Pancreas (tissue), 10 donors: ENCODE data around the gene ADGRG6. TPM values are rescaled to one million over a fixed set of nuclear protein-coding genes. Genes with fewer than 3 reads are reported as not detected.

Experiments used
- ATAC-seq, 4 donors: fragments of 200-7000 bp; cut with Tn5 transposase; one replicate each; pipeline versions ENCODE4 v1.8.0 to v1.9.1; 2020; ENCODE audit warnings: mild to moderate bottlenecking in 4 of 4, moderate library complexity in 4 of 4
- DNase-seq, 6 donors: peaks; one replicate each; pipeline ENCODE4 v3.0.0-alpha.2; 2020
- FAIRE-seq: peaks from 2 replicates; lab custom pipeline; 2012; peaks lifted over from hg19 to GRCh38; lab: Jason Lieb, UNC
- H3K27ac ChIP-seq, 4 donors: fragments of 200-600 bp; sonication (generic); 1 replicate in 3 of 4; 2 replicates in 1 of 4; pipeline versions ENCODE4 v1.5.0 to v1.8.0; 2020
- H3K27me3 ChIP-seq, 4 donors: fragments of 200-600 bp; one replicate each; pipeline ENCODE4 v1.8.0; 2021
- H3K36me3 ChIP-seq, 3 donors: fragments of 200-600 bp; sonication (generic) in 1 of 3; one replicate each; pipeline versions ENCODE4 v1.5.0 to v1.8.0; 2020 to 2021
- H3K4me1 ChIP-seq, 3 donors: fragments of 200-600 bp; one replicate each; pipeline ENCODE4 v1.8.0; 2021
- H3K4me3 ChIP-seq, 4 donors: fragments of 200-600 bp; sonication (generic) in 2 of 4; one replicate each; pipeline versions ENCODE4 v1.5.0 to v1.8.0; 2020 to 2021
- H3K9me3 ChIP-seq, 4 donors: fragments of 200-600 bp; one replicate each; pipeline ENCODE4 v1.8.0; 2021
- WGBS, 2 donors: extraction: QIAGEN DNeasy Blood & Tissue Kit; methylation state at CpG; one replicate each; pipeline ENCODE4 v1.1.7; 2013; 5-methylcytosine and 5-hydroxymethylcytosine counted together
- intact Hi-C, 3 donors: fragments of 100-400 bp; cut with DNase I; formaldehyde crosslinking; loops; one replicate each; pipeline versions ENCODE4 v1.11.1 to v1.14.2; 2022
- polyA plus RNA-seq, 2 donors: library from polyadenylated mRNA; stranded (reverse); fragments of 200-250 nt; gene quantifications; one replicate each; pipeline ENCODE4 v1.2.3, GENCODE V29; 2013
- total RNA-seq, 6 donors: library from RNA; stranded (reverse); fragmentation: NEBNext Ultra II Directional in 4 of 6; extraction: Animal tissue kit (Norgen Biotek cat#: 25700) in 4 of 6; gene quantifications; one replicate each; pipeline versions ENCODE4 v1.2.1 to v1.2.4, GENCODE V29; 2021 to 2023
- TF ChIP-seq, protein P1 (sequence below), 4 donors: fragments of 200-600 bp; sonication (generic) in 3 of 4; IDR thresholded peaks; one replicate each; pipeline versions ENCODE4 v1.5.0 to v1.8.0; 2021; ENCODE audit warnings: antibody characterized with exemption in 4 of 4
- donor health status: healthy with polysubstance abuse.
- donor health status: DM: no; HTN: no; CAD: no; lungs with moderate emphysema.
- donor health status: DM: no; HTN: no; CAD: no.
- donor health status: control.
- donor health status: control.
- donor health status: Bipolar disorder and iron deficiency.
- donor health status: DM: yes; HTN: yes; CAD: no.
- donor health status: DM: no; HTN: no; CAD: no.
- donor health status: DM: no; HTN: no; CAD: no.
- donor health status: DM: yes; HTN: yes; CAD: no.

Gene ADGRG6
- total and polyA plus RNA-seq, 8 donors = 1.6 to 10.7 (median 4.2) TPM

DNA sequence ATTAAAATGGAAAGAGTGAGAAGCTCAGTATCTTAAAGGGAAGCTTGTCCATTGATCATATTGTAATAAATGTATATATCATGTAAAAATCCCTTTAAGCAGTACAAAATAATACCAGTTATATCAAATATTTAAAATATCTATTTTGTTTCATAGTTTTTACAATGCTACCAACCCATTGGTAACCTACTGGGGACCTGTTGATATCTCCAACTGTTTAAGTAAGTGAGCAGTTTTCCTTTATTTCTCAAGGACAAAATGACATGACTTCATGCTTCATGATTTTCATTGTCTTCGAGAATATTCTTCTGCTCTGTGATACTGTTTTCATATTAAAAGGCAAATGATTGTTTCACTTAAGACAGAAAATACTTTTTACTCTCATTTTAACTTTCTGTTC lies 100.0 kb downstream of the ADGRG6 start:
- TF ChIP-seq, protein P1, sequence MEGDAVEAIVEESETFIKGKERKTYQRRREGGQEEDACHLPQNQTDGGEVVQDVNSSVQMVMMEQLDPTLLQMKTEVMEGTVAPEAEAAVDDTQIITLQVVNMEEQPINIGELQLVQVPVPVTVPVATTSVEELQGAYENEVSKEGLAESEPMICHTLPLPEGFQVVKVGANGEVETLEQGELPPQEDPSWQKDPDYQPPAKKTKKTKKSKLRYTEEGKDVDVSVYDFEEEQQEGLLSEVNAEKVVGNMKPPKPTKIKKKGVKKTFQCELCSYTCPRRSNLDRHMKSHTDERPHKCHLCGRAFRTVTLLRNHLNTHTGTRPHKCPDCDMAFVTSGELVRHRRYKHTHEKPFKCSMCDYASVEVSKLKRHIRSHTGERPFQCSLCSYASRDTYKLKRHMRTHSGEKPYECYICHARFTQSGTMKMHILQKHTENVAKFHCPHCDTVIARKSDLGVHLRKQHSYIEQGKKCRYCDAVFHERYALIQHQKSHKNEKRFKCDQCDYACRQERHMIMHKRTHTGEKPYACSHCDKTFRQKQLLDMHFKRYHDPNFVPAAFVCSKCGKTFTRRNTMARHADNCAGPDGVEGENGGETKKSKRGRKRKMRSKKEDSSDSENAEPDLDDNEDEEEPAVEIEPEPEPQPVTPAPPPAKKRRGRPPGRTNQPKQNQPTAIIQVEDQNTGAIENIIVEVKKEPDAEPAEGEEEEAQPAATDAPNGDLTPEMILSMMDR (IDR thresholded peaks at IDR 0.05) = no peak
- no peak overlapping the region for H3K4me3 ChIP-seq
- no peak overlapping the region for H3K27ac ChIP-seq
- intact Hi-C loops = no loop called here
- FAIRE-seq (no peak), ATAC-seq (no peak), DNase-seq (no peak)
- peaks cover 9 to 16% (median 15%) of the 10 kb centered on the region in 3 donors for H3K4me1 ChIP-seq
- no peaks in the 10 kb centered on the region for H3K9me3 ChIP-seq
- H3K36me3 ChIP-seq = peaks cover 0 to 3% (median 0%) of the 10 kb centered on the region in 3 donors
- no peaks in the 10 kb centered on the region for H3K27me3 ChIP-seq
- WGBS, 2 donors = 69 to 91% methylated on average over 1 of the region's 1 CpG

DNA sequence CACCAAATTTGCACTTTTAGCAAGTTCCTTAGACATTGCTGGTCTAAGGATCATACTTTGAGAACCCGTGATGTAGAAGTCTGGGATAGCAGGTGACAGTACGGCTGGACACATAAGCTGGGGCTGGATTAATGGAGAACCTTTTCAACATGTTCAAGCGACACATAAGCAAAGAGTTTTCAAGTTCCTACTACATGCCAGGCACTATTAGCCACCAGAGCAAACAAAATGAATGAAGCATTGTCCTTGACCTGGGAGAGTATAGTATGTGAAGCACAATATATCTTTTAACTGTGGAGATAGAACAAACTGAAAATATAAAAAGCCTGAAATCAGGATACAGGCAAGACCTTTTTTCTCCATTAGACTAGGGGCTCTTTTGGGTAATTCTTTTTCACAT lies 102.9 kb downstream of the ADGRG6 start:
- no peak overlapping the region for H3K4me3 ChIP-seq
- 89 to 91% methylated on average over 3 of the region's 3 CpGs for WGBS, 2 donors
- ATAC-seq = no peak
- no peaks in the 10 kb centered on the region for H3K27me3 ChIP-seq
- intact Hi-C loops = no loop called here
- peaks cover 0 to 3% (median 0%) of the 10 kb centered on the region in 3 donors for H3K36me3 ChIP-seq
- no peak overlapping the region for H3K27ac ChIP-seq
- H3K4me1 ChIP-seq = peaks cover 9 to 16% (median 15%) of the 10 kb centered on the region in 3 donors
- TF ChIP-seq, protein P1 (IDR thresholded peaks at IDR 0.05) = no peak
- no peak for DNase-seq
- FAIRE-seq = no peak
- H3K9me3 ChIP-seq = no peaks in the 10 kb centered on the region

DNA sequence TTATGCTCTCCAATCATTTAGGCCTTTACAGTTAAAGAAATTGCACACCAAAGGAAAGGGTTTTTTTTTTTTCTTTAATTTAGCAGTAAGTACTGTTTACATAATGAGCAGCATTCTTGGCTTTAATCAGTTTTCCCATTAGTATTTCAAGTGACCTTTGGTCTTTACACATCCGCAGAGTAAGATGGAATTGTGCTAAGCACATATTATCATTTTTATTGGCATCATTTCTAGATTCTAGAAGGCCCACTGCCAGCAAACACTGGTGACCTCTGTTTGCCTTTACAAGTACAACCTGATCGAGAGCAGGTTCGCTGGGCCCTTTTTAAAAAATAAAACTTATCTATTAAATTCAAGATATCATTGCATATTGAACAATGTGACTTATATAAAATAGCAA lies 104.3 kb downstream of the ADGRG6 start:
- no peaks in the 10 kb centered on the region for H3K27me3 ChIP-seq
- peaks cover 9 to 16% (median 15%) of the 10 kb centered on the region in 3 donors for H3K4me1 ChIP-seq
- DNase-seq (peak in 4 of 6 donors; percentile 20 to 51 (median 28)), ATAC-seq (peak; percentile 91 to 98 (median 94)), FAIRE-seq (no peak)
- no peaks in the 10 kb centered on the region for H3K36me3 ChIP-seq
- no peak overlapping the region for H3K27ac ChIP-seq
- WGBS, 2 donors = 4 to 7% methylated on average over 3 of the region's 3 CpGs
- intact Hi-C loops = no loop called here
- no peaks in the 10 kb centered on the region for H3K9me3 ChIP-seq
- TF ChIP-seq, protein P1 (IDR thresholded peaks at IDR 0.05) = no peak
- H3K4me3 ChIP-seq = no peak overlapping the region

DNA sequence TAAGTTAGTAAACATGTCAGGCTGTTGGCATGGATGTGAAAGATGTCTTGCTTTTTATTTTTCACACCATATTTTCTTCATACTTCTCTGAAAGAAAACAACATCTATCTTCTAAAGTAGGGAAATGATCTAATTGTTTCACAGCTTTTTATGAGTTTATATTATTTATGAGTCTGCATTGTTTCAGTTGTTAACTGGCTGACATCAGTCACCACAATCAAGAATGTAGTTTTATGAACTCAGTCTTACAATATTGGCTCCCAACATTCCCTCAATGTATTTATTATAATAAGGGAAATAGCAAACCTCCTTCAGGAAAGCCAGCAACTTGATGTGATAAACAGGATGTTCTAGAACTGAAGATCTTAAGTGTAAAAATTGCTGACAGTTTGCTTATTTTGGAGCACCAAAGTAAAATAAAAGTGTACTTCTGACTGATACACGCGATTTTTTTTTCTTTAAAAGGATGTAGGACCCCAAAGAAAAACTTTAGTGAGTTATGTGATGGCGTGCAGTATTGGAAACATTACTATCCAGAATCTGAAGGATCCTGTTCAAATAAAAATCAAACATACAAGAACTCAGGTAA lies 106.0 kb downstream of the ADGRG6 start:
- DNase-seq = no peak
- Histone ChIP-seq H3K27ac (no peak overlapping the region), H3K4me3 (no peak overlapping the region), H3K9me3 (no peaks in the 10 kb centered on the region), H3K36me3 (no peaks in the 10 kb centered on the region), H3K4me1 (peaks cover 9 to 16% (median 15%) of the 10 kb centered on the region in 3 donors), H3K27me3 (no peaks in the 10 kb centered on the region)
- no peak for FAIRE-seq
- TF ChIP-seq, protein P1 (IDR thresholded peaks at IDR 0.05) = no peak
- WGBS, 2 donors = 77 to 78% methylated on average over 3 of the region's 3 CpGs
- ATAC-seq = no peak
- intact Hi-C loops = no loop called here

DNA sequence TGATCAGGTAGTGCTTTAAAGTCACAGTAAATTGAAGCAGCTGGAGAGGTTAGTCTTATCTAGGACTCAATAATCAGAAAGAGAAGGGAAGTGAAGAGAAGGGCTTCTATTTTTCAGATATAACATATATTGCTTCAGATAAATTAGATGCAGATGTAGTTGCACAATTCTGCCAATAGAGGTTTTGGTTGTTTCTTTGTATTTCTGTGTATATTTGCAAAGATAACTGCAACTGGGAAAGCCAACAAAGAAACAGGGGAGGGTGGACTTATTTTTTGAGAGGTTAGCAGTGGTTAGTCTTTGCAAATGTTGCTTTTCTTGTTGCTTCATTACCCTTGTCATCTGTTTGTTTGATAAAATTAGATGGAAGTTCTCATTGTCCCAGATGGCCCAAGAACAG lies 106.6 kb downstream of the ADGRG6 start:
- intact Hi-C loops = no loop called here
- Histone ChIP-seq H3K4me1 (peaks cover 9 to 16% (median 15%) of the 10 kb centered on the region in 3 donors), H3K4me3 (no peak overlapping the region), H3K36me3 (no peaks in the 10 kb centered on the region), H3K27ac (no peak overlapping the region), H3K27me3 (no peaks in the 10 kb centered on the region), H3K9me3 (no peaks in the 10 kb centered on the region)
- no peak for FAIRE-seq
- no peak for ATAC-seq
- TF ChIP-seq, protein P1 (IDR thresholded peaks at IDR 0.05) = no peak
- no peak for DNase-seq
